H9 (cell line): Measurements from ENCODE around the gene BEGAIN. TPM values are rescaled to one million over a fixed set of nuclear protein-coding genes. Genes with fewer than 3 reads are reported as not detected.
A peak's percentile ranks its signal among the peaks of the same experiment; 100 is the strongest.

Source experiments
- DNase-seq: peaks from one replicate; pipeline ENCODE4 v3.0.0-alpha.2; 2017
- H2AFZ ChIP-seq: one replicate; pipeline ENCODE4 v1.6.1; 2013; ENCODE audit warnings: mild to moderate bottlenecking, low read length, control low read depth, moderate library complexity
- H2AK5ac ChIP-seq: 2 replicates; pipeline ENCODE4 v1.6.1; 2013; ENCODE audit warnings: low read length, control low read depth, mixed read lengths; ENCODE audit not compliant: insufficient read length
- H2BK120ac ChIP-seq: one replicate; pipeline ENCODE4 v1.6.1; 2013; ENCODE audit warnings: low read depth, mild to moderate bottlenecking, low read length, control low read depth, inconsistent platforms; ENCODE audit not compliant: poor library complexity, severe bottlenecking
- H2BK12ac ChIP-seq: 2 replicates; pipeline ENCODE4 v1.6.1; 2013; ENCODE audit warnings: low read length, control low read depth, mixed read lengths, low read depth; ENCODE audit not compliant: insufficient read length
- H2BK15ac ChIP-seq: 2 replicates; pipeline ENCODE4 v1.6.1; 2013; ENCODE audit warnings: low read depth, low read length, control low read depth
- H2BK20ac ChIP-seq: one replicate; pipeline ENCODE4 v1.6.1; 2013; ENCODE audit warnings: low read depth, mild to moderate bottlenecking, low read length, control low read depth, inconsistent platforms; ENCODE audit not compliant: poor library complexity, severe bottlenecking
- H2BK5ac ChIP-seq: 2 replicates; pipeline ENCODE4 v1.6.1; 2013; ENCODE audit warnings: low read length, control low read depth, mixed read lengths; ENCODE audit not compliant: insufficient read length
- H3K14ac ChIP-seq: 2 replicates; pipeline ENCODE4 v1.6.1; 2013; ENCODE audit warnings: low read length, control low read depth; ENCODE audit not compliant: insufficient read depth
- H3K18ac ChIP-seq: 2 replicates; pipeline ENCODE4 v1.6.1; 2013; ENCODE audit warnings: low read depth, mild to moderate bottlenecking, mixed read lengths, low read length, control low read depth; ENCODE audit not compliant: insufficient read length
- H3K23ac ChIP-seq: 2 replicates; pipeline ENCODE4 v1.6.1; 2013; ENCODE audit warnings: low read length, control low read depth, mixed read lengths, low read depth; ENCODE audit not compliant: insufficient read length
- H3K23me2 ChIP-seq: 2 replicates; pipeline ENCODE4 v1.6.1; 2013; ENCODE audit warnings: low read depth, mild to moderate bottlenecking, mixed read lengths, low read length, control low read depth; ENCODE audit not compliant: insufficient read length, poor library complexity, severe bottlenecking
- H3K27ac ChIP-seq: 2 replicates; pipeline ENCODE4 v1.5.1; 2013; ENCODE audit warnings: low read length, control low read depth, mixed read lengths, low read depth; ENCODE audit not compliant: insufficient read length
- H3K27me3 ChIP-seq: 2 replicates; pipeline ENCODE4 v1.6.1; 2013; ENCODE audit warnings: low read length, control low read depth, inconsistent platforms; ENCODE audit not compliant: insufficient read depth
- H3K4ac ChIP-seq: 2 replicates; pipeline ENCODE4 v1.6.1; 2013; ENCODE audit warnings: low read depth, mild to moderate bottlenecking, control low read depth, inconsistent platforms, low read length, moderate library complexity
- H3K4me1 ChIP-seq: 2 replicates; pipeline ENCODE4 v1.6.1; 2013; ENCODE audit warnings: low read length, control low read depth, inconsistent platforms; ENCODE audit not compliant: insufficient read depth
- H3K4me2 ChIP-seq: 2 replicates; pipeline ENCODE4 v1.6.1; 2013; ENCODE audit warnings: low read length, control low read depth, mixed read lengths; ENCODE audit not compliant: insufficient read length, insufficient read depth
- H3K56ac ChIP-seq: 2 replicates; pipeline ENCODE4 v1.6.1; 2013; ENCODE audit warnings: low read depth, mild to moderate bottlenecking, mixed read lengths, low read length, control low read depth; ENCODE audit not compliant: insufficient read length
- H3K79me1 ChIP-seq: 2 replicates; pipeline ENCODE4 v1.6.1; 2013; ENCODE audit warnings: low read depth, mild to moderate bottlenecking, moderate library complexity, low read length, control low read depth, inconsistent platforms; ENCODE audit not compliant: insufficient read depth, poor library complexity, severe bottlenecking
- H3K79me2 ChIP-seq: 2 replicates; pipeline ENCODE4 v1.6.1; 2013; ENCODE audit warnings: low read length, control low read depth, inconsistent platforms; ENCODE audit not compliant: insufficient read depth
- H3K9ac ChIP-seq: 2 replicates; pipeline ENCODE4 v1.6.1; 2013; ENCODE audit warnings: low read length, control low read depth, mixed read lengths; ENCODE audit not compliant: insufficient read length; ENCODE audit errors: extremely low read depth
- H3K9me3 ChIP-seq: one replicate; pipeline ENCODE4 v1.6.1; 2013; ENCODE audit warnings: low read depth, low read length, inconsistent platforms; ENCODE audit not compliant: control insufficient read depth
- H3T11ph ChIP-seq: one replicate; pipeline ENCODE4 v1.6.1; 2013; ENCODE audit warnings: mild to moderate bottlenecking, low read length, control low read depth, inconsistent platforms
- H4K20me1 ChIP-seq: one replicate; pipeline ENCODE4 v1.6.1; 2013; ENCODE audit not compliant: control insufficient read depth, insufficient read length, insufficient read depth
- H4K5ac ChIP-seq: 2 replicates; pipeline ENCODE4 v1.6.1; 2013; ENCODE audit warnings: low read depth, mild to moderate bottlenecking, mixed read lengths, low read length, control low read depth; ENCODE audit not compliant: insufficient read length
- H4K8ac ChIP-seq: replicated peaks from 2 replicates; pipeline ENCODE4 v1.6.1; 2013; ENCODE audit warnings: low read length, control low read depth, mixed read lengths, low read depth; ENCODE audit not compliant: insufficient read length
- H4K91ac ChIP-seq: 2 replicates; pipeline ENCODE4 v1.6.1; 2013; ENCODE audit warnings: low read depth, mild to moderate bottlenecking, moderate library complexity, mixed read lengths, low read length, control low read depth; ENCODE audit not compliant: insufficient read length
- H3K27ac Mint-ChIP-seq, 3 experiments: 2 replicates in 2 of 3; 3 replicates in 1 of 3; pipeline ENCODE4 v1.8.0; 2020 to 2021; ENCODE audit warnings: mixed read lengths in 3 of 3, mild to moderate bottlenecking in 1 of 3, moderate library complexity in 1 of 3
- H3K27me3 Mint-ChIP-seq: 2 replicates; pipeline ENCODE4 v1.8.0; 2021; ENCODE audit warnings: low read depth, mild to moderate bottlenecking, moderate library complexity, mixed read lengths
- H3K36me3 Mint-ChIP-seq, 3 experiments: 2 replicates in 2 of 3; 3 replicates in 1 of 3; pipeline ENCODE4 v1.8.0; 2020 to 2021; ENCODE audit warnings: low read depth in 3 of 3, mixed read lengths in 3 of 3; ENCODE audit not compliant: insufficient read depth in 1 of 3
- H3K4me1 Mint-ChIP-seq, 2 experiments: 2 replicates each; pipeline ENCODE4 v1.8.0; 2020; ENCODE audit warnings: mixed read lengths in 2 of 2
- H3K4me3 Mint-ChIP-seq, 2 experiments: 2 replicates in 1 of 2; 3 replicates in 1 of 2; pipeline ENCODE4 v1.8.0; 2020 to 2021; ENCODE audit warnings: mild to moderate bottlenecking in 2 of 2, mixed read lengths in 2 of 2, moderate library complexity in 1 of 2
- H3K9me3 Mint-ChIP-seq, 2 experiments: 2 replicates in 1 of 2; 3 replicates in 1 of 2; pipeline ENCODE4 v1.8.0; 2020; ENCODE audit warnings: mild to moderate bottlenecking in 2 of 2, mixed read lengths in 2 of 2, moderate library complexity in 1 of 2
- CTCF ChIP-seq: fragments of 200-600 bp; sonication (generic); conservative IDR thresholded peaks from 3 replicates; pipeline ENCODE4 v1.8.0; 2021; ENCODE audit warnings: antibody characterized with exemption, mild to moderate bottlenecking
- WGBS: extraction: QIAGEN DNeasy Blood & Tissue Kit; methylation state at CpG from one replicate; pipeline ENCODE4 v1.1.7; 2013; ENCODE audit warnings: missing lambda C conversion rate, low lambda C conversion rate, mixed read lengths; ENCODE audit not compliant: insufficient read length; ENCODE audit errors: extremely low coverage; 5-methylcytosine and 5-hydroxymethylcytosine counted together
- total RNA-seq: library from RNA; stranded (reverse); gene quantifications from 2 replicates; pipeline ENCODE4 v1.2.1, GENCODE V29; 2021

Gene BEGAIN
- total RNA-seq, 1 experiment from 2014 or later: 2.6 TPM

- H3K27ac ChIP-seq: no peak overlapping the region
- H3K4ac ChIP-seq: no peak overlapping the region
- H3K4me1 ChIP-seq: no peaks in the 10 kb centered on the region
- H3K9ac ChIP-seq: no peak overlapping the region
- H4K8ac ChIP-seq: no peak overlapping the region
- no peak overlapping the region for H4K91ac ChIP-seq
- no peak overlapping the region for H2BK15ac ChIP-seq
- H4K5ac ChIP-seq: no peak overlapping the region
- no peak overlapping the region for H2BK12ac ChIP-seq
- no CpG with 5 or more reads among the region's 14 CpGs for WGBS
- H2BK120ac ChIP-seq: no peak overlapping the region
- H2AK5ac ChIP-seq: no peak overlapping the region
- H4K20me1 ChIP-seq: no peaks in the 10 kb centered on the region
- no peak overlapping the region for H2BK20ac ChIP-seq
- H3T11ph ChIP-seq: no peak overlapping the region
- Mint-ChIP-seq H3K9me3 (no peaks in the 10 kb centered on the region), H3K4me1 (no peaks in the 10 kb centered on the region), H3K36me3 (no peaks in the 10 kb centered on the region), H3K27me3 (peaks cover 39% of the 10 kb centered on the region), H3K4me3 (no peak overlapping the region), H3K27ac (peak overlapping the region in 1 of 3 experiments; percentile 23; a peak in 1 of 7 replicates)
- H3K23ac ChIP-seq: no peak overlapping the region
- no peak overlapping the region for H2BK5ac ChIP-seq
- no peak for TF ChIP-seq CTCF
- no peaks in the 10 kb centered on the region for H3K79me1 ChIP-seq
- no peak overlapping the region for H3K56ac ChIP-seq
- DNase-seq: no peak
- no peaks in the 10 kb centered on the region for H3K23me2 ChIP-seq
- no peak overlapping the region for H2AFZ ChIP-seq
- H3K4me2 ChIP-seq: no peak overlapping the region
- H3K9me3 ChIP-seq: no peaks in the 10 kb centered on the region
- H3K14ac ChIP-seq: no peak overlapping the region
- H3K27me3 ChIP-seq: no peaks in the 10 kb centered on the region; the same call in 1 of the 2 replicates
- H3K79me2 ChIP-seq: no peaks in the 10 kb centered on the region
- H3K18ac ChIP-seq: no peak overlapping the region
These were observed 6.6 kb downstream of the BEGAIN start for GRCh38 chr14:100580316-100581227.
